HG03064 (cell line): ENCODE results near the gene TRIM15.

Source experiments
- ATAC-seq: cut with Tn5 transposase; IDR thresholded peaks from one replicate; pipeline ENCODE4 v1.9.1; 2021; ENCODE audit warnings: low read depth; ENCODE audit not compliant: unreplicated experiment

TRIM15 gene

GRCh38 chr6:30194797-30195690, 31.7 kb downstream of the TRIM15 start:
- ATAC-seq = no peak

GRCh38 chr6:30195951-30196350, 32.6 kb downstream of the TRIM15 start:
- ATAC-seq = no peak

- no peak for ATAC-seq
These were observed 33.0 kb downstream of the TRIM15 start for GRCh38 chr6:30196376-30196775.

GRCh38 chr6:30198166-30199084, 35.1 kb downstream of the TRIM15 start:
- ATAC-seq = no peak

- ATAC-seq = no peak
These were observed 37.4 kb downstream of the TRIM15 start for GRCh38 chr6:30200551-30201281.

- ATAC-seq = no peak
These were observed 39.0 kb downstream of the TRIM15 start for GRCh38 chr6:30202366-30202765.

- no peak for ATAC-seq
These were observed 40.8 kb downstream of the TRIM15 start for GRCh38 chr6:30204116-30204515.

GRCh38 chr6:30206152-30206551, 42.8 kb downstream of the TRIM15 start:
- ATAC-seq = no peak

GRCh38 chr6:30206799-30207618, 43.7 kb downstream of the TRIM15 start:
- ATAC-seq = no peak

- no peak for ATAC-seq
These were observed 44.4 kb downstream of the TRIM15 start for GRCh38 chr6:30207619-30208295.

GRCh38 chr6:30211306-30211705, 48.0 kb downstream of the TRIM15 start:
- ATAC-seq = no peak

GRCh38 chr6:30211899-30212298, 48.6 kb downstream of the TRIM15 start:
- ATAC-seq = no peak

GRCh38 chr6:30212865-30213666, 49.7 kb downstream of the TRIM15 start, which contains the start of gene TRIM26:
Gene TRIM26 (minus strand): TSS chr6:30213406. CDS start chr6:30199103, 14,303 bp downstream.
- peak; percentile 76 for ATAC-seq

GRCh38 chr6:30213667-30213956, 50.3 kb downstream of the TRIM15 start:
- ATAC-seq = no peak

GRCh38 chr6:30213957-30214656, 50.8 kb downstream of the TRIM15 start:
- peak; percentile 51 for ATAC-seq

GRCh38 chr6:30214657-30214982, 51.3 kb downstream of the TRIM15 start:
- ATAC-seq = no peak

- no peak for ATAC-seq
These were observed 52.8 kb downstream of the TRIM15 start for GRCh38 chr6:30216096-30216495.

GRCh38 chr6:30219244-30219643, 55.9 kb downstream of the TRIM15 start:
- no peak for ATAC-seq
